HG03565 (cell line): ENCODE results near the gene RNF13.
"Not testable (repeated sequence)": the region's sequence is repeated elsewhere in the genome, so short reads cannot be mapped to it uniquely, and the experiment has no call there.

Experiments
- ATAC-seq: cut with Tn5 transposase; IDR thresholded peaks from one replicate; pipeline ENCODE4 v1.9.1; 2021; ENCODE audit warnings: mild to moderate bottlenecking, moderate library complexity; ENCODE audit not compliant: unreplicated experiment

Gene RNF13

DNA sequence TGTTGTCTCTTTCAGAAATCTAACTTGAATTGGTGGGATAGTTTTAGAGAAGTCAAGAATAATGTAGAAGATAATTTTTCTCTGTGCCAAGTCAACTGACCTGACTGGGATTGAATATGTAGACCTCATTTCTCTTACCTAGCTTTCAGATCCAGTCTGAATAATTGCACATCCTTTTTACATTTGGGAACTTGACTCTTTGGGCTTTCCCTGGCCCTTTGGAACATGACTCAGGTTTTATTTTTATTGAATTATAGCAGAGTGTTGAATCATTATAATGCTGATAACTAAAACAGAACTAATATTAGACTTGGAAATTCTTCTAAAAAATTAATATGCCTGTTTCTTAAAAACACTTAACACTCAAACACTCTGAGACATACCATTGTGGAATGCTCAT, 81.2 kb downstream of the RNF13 start:
- no peak for ATAC-seq

GRCh38 chr3:149895339-149895738, 82.3 kb downstream of the RNF13 start:
- ATAC-seq = no peak

DNA sequence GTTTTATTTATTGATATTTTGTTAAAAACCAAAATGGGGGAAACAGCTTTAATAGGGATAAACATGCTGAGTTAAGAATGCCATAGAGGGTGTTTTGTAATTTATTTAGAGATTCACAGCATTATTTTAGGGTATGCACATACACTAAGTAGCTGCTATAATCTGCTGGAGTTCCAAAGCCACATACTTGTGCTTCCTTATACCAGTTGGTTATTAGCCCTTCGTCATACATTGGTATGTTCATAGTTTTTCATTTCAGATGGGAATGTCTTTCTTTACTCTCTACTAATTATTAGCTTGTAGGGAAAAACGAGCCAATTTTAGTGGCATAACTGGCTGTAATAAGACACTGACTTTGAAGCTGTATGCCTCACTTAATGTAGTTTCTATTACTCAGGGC, 82.8 kb downstream of the RNF13 start:
- ATAC-seq = no peak

- ATAC-seq = no peak
Observed at GRCh38 chr3:149898771-149899170, 85.8 kb downstream of the RNF13 start.

DNA sequence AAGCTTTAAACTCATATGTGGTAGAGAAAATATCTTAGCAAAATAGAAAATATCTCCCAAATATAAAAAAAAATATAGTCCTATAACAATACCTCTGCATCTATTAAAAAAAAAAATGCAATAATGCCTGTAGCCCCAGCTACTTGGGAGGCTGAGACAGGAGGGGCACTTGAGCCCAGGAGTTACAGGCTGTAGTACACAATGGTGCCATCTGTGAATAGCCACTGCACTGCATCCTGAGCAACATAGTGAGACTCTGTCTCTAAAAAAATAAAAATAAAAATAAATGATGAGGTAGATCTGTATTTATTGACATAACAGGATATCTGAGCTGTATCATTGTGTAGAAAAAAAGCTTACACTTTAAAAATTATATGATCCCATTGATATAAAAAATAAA, 87.3 kb downstream of the RNF13 start:
- no peak for ATAC-seq

- no peak for ATAC-seq
Observed at GRCh38 chr3:149901770-149902169, 88.8 kb downstream of the RNF13 start.

DNA sequence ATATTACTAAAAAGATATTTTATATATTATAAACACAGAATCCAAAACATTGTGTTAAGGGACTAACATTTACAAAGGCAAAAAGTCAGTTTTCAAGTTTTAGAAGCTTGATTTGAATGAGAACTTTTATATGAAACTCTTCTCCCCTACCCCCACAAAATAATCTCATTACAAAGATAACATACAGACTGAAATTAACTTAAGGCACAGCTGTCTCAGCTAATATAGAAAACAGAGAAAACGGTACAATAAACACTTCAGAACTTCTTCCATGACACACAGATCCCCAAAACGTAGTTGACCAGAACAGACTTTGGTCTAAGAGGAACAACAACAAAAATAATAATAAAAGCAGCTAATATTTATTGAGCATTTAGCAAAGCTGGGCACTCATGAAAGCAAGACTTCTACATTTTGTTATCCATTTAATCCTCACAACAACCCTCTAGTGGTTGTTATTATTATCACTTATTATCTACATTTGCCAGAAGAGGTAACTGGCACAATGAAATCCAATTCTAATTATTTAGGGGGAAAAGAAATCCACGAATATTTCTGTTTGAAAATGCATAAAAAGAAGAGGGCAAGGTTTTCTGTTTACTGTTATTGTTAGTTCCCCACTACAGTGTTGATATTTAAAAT, 89.6 kb downstream of the RNF13 start:
- ATAC-seq = no peak

DNA sequence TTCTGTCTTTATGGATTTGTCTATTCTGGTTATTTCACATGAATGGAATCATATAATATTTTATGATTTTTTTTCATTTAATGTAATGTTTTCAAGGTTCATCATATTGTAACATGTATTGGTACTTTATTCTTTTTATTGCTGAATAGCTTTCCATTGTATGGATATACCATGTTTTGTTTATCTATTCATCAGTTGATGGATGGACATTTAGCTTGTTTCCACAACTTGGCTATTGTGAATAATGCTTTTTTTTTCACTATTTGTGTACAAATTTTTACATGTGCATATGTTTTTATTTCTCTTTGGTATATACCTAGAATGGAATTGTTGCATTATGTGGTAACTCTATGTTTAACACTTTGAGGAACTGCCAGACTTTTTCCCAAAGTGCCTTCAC, 93.0 kb downstream of the RNF13 start:
- ATAC-seq = no peak

- ATAC-seq = no peak
Observed at GRCh38 chr3:149908424-149908957, 95.5 kb downstream of the RNF13 start.

- ATAC-seq = no peak
Observed at GRCh38 chr3:149909923-149910322, 96.9 kb downstream of the RNF13 start.

DNA sequence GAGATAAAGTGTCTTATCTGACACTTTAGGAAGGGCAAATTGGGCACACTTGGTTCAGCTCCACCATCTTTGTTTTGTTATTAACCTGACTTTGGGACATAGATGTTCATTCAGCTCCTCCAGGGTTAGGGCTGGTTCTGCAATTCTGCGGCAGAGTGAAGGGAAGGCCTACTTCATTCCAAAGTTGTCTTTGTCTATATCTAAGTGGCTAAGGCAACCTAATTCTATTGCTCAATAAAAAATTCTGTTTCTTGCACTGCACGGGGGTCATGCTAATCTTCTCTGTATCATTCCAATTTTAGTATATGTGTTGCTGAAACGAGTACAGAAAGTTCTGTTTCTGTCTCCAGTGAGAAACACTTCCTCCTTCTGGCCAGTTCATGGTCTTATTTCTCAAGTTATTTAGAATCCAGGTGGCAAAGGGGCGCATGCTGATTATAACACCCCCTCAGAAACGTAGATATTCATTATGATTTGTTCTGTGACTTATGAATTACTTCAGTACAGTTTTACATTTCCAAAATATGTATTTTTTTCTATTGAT, 104.2 kb downstream of the RNF13 start:
- ATAC-seq = no peak

- no peak for ATAC-seq
Observed at GRCh38 chr3:149919509-149919908, 106.5 kb downstream of the RNF13 start.

DNA sequence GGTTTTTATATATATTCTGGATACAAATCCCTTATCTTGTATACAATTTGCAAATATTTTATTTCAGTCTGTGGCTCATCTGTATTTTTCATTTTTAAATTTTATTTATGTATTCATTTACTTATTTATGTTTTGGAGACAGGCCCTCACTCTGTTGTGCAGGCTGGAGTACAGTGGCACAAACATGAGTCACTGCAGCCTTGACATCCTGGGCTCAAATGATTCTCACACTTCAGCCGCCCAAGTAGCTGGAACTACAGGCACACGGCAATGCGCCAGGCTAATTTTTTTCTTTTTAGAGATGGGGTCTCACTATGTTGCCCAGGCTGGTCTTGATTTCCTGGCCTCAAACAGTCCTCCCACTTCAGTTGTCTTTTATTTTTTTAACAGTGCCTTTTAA, 107.1 kb downstream of the RNF13 start:
- ATAC-seq = no peak

GRCh38 chr3:149933008-149933407, 120.0 kb downstream of the RNF13 start:
- ATAC-seq = no peak

GRCh38 chr3:149933858-149934257, 120.8 kb downstream of the RNF13 start:
- ATAC-seq = no peak

- no peak for ATAC-seq
Observed at GRCh38 chr3:149934524-149934923, 121.5 kb downstream of the RNF13 start.

- peak; percentile 71 for ATAC-seq
Observed at GRCh38 chr3:149936812-149937230, 123.8 kb downstream of the RNF13 start.

DNA sequence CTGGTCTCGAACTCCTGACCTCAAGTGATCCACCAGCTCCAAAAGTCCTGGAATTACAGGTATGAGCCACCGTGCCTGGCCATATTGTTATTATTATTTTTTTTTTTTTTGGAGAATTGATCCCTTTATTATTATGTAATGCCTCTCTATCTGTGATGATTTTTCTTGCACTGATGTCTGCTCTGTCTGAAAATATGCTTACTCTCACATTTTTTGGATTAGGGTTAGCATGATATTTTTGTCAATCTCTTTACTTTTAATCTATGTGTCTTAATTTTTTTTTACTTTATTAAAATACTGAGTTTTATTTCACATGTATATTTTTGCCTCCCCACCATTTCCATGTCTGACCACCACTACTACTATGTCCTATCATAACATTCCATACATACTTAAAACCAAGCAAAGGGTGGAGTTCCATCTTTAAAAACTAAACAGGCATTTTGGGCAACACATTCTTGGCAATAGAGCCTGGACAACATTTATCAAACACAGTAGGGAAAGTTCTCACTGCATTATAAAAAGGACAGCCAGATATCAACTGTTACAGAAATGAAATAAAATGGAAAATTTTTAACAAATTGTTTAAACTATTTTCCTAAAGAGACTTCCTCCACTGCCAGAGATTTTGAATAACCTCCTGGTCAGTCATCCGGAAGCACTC, 125.5 kb downstream of the RNF13 start:
- ATAC-seq = not testable (repeated sequence)

- ATAC-seq = no peak
Observed at GRCh38 chr3:149941186-149941585, 128.2 kb downstream of the RNF13 start.

DNA sequence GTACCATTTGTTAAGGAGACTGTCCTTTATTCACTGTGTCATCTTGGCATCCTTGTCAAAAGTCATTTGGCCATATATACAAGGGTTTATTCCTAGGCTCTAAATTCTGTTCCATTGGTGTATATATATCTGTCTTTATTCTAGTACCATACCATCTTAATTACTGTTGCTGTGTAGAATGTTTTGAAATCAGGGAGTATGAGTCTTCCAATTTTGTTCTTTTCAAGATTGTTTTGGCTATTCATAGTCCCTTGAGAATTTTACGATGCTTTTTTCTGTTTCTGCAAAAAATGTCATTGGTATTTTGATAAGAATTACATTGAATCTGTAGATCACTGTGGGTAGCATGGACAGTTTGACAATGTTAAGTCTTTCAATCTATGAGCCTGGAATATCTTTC, 128.9 kb downstream of the RNF13 start:
- ATAC-seq = no peak

DNA sequence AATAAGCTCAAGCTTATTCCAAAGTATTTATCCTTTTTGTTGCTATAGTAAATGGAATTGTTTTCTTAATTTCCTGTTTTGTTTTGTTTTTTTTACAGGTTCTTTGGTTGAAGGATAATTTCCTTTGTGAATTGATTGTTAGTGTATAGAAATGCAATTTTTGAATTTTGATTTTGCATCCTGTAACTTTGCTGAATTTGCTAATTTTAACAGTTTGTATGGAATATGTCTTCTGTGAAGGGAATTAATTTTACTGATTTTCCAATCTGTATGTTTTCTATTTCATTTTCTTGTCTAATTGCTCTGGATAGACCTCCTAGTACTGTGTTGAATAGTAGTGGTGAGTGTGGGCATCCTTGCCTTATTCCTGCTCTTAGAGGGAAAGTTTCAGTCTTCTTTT, 129.4 kb downstream of the RNF13 start:
- ATAC-seq = no peak

DNA sequence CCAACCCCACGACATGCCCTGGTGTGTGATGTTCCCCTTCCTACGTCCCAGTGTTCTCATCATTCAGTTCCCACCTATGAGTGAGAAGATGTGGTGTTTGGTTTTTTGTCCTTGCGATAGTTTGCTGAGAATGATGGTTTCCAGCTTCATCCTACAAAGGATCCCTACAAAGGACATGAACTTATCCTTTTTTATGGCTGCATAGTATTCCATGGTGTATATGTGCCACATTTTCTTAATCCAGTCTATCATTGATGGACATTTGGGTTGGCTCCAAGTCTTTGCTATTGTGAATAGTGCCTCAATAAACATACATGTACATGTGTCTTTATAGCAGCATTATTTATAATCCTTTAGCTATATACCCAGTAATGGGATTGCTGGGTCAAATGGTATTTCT, 131.0 kb downstream of the RNF13 start:
- ATAC-seq = not testable (repeated sequence)
